Common myeloid progenitor, CD34-positive (primary cell): ENCODE results near the gene ANP32B.
"Not testable (repeated sequence)": the region's sequence is repeated elsewhere in the genome, so short reads cannot be mapped to it uniquely, and the experiment has no call there.

ENCODE experiments used
- CTCF ChIA-PET: fragments of 350-600 bp; sonication (Branson Sonifier 250); formaldehyde crosslinking; loops from one replicate; lab custom pipeline; 2021; ENCODE audit warnings: antibody characterized with exemption; lab: Charles Lee
- POLR2A ChIA-PET: fragments of 350-600 bp; sonication (Branson Sonifier 250); formaldehyde crosslinking; loops from one replicate; lab custom pipeline; 2021; ENCODE audit warnings: antibody characterized with exemption; lab: Charles Lee
- DNase-seq, 3 donors: peaks; one replicate each; pipeline versions ENCODE4 v3.0.0 to v3.0.0-alpha.2; 2013
- H3K27ac ChIP-seq, 2 experiments: 1 replicate in 1 of 2; 2 replicates in 1 of 2; pipeline ENCODE4 v1.7.0; 2013; ENCODE audit warnings: inconsistent platforms in 2 of 2, low read length in 2 of 2, mild to moderate bottlenecking in 2 of 2, low read depth in 1 of 2, moderate library complexity in 1 of 2; ENCODE audit not compliant: severe bottlenecking in 2 of 2, insufficient read depth in 1 of 2, poor library complexity in 1 of 2
- H3K27me3 ChIP-seq, 5 experiments: replicated peaks in 2 of 5; 1 replicate in 3 of 5; 2 replicates in 2 of 5; pipeline versions ENCODE4 v1.6.1 to v1.7.0; 2013; ENCODE audit warnings: low read length in 4 of 5, mild to moderate bottlenecking in 2 of 5, moderate library complexity in 2 of 5, inconsistent platforms in 1 of 5; ENCODE audit not compliant: insufficient read depth in 5 of 5, control insufficient read depth in 4 of 5
- H3K36me3 ChIP-seq, 4 experiments: 1 replicate in 2 of 4; 2 replicates in 2 of 4; pipeline versions ENCODE4 v1.6.1 to v1.7.0; 2013; ENCODE audit warnings: low read length in 3 of 4, control low read depth in 1 of 4, mild to moderate bottlenecking in 1 of 4; ENCODE audit not compliant: control insufficient read depth in 4 of 4, insufficient read depth in 4 of 4
- H3K4me1 ChIP-seq, 4 experiments: 1 replicate in 3 of 4; 2 replicates in 1 of 4; pipeline versions ENCODE4 v1.6.1 to v1.7.1; 2013; ENCODE audit warnings: low read length in 3 of 4, mild to moderate bottlenecking in 3 of 4, control low read depth in 1 of 4, inconsistent platforms in 1 of 4, moderate library complexity in 1 of 4; ENCODE audit not compliant: control insufficient read depth in 4 of 4, insufficient read depth in 4 of 4; ENCODE audit errors: control extremely low read depth in 1 of 4
- H3K4me3 ChIP-seq, 7 experiments: 1 replicate in 4 of 7; 2 replicates in 3 of 7; pipeline versions ENCODE4 v1.5.1 to v1.7.0; 2013; ENCODE audit warnings: mild to moderate bottlenecking in 7 of 7, low read length in 6 of 7, moderate library complexity in 6 of 7, inconsistent platforms in 2 of 7, low read depth in 2 of 7, control low read depth in 1 of 7; ENCODE audit not compliant: insufficient read depth in 4 of 7, control insufficient read depth in 1 of 7; ENCODE audit errors: extremely low read depth in 1 of 7
- H3K9me3 ChIP-seq, 5 experiments: 1 replicate in 4 of 5; 2 replicates in 1 of 5; pipeline versions ENCODE4 v1.6.1 to v1.7.1; 2013; ENCODE audit warnings: low read length in 4 of 5, mild to moderate bottlenecking in 2 of 5, inconsistent platforms in 1 of 5, low read depth in 1 of 5, moderate library complexity in 1 of 5; ENCODE audit not compliant: control insufficient read depth in 4 of 5, insufficient read depth in 2 of 5; ENCODE audit errors: control extremely low read depth in 1 of 5
- WGBS: methylation state at CpG from one replicate; pipeline ENCODE4 v1.1.5; 2013; ENCODE audit not compliant: insufficient coverage; 5-methylcytosine and 5-hydroxymethylcytosine counted together

ANP32B gene

GRCh38 chr9:97940233-97940632, 42.9 kb upstream of the ANP32B start:
- ChIA-PET CTCF (interaction anchor here (0.6 to 2.0 kb wide), 6 partner anchors 11 to 200 kb away, joined by 3 to 6 read pairs (median 4); no protein-coding TSS in a partner anchor), POLR2A (interaction anchor here (1.0 kb wide), 1 partner anchor 18 kb away, joined by 3 read pairs; the partner anchor contains the start of gene TRMO)
- DNase-seq, result no peak
- peak overlapping the region in 1 of 7 experiments; percentile 13 for H3K4me3 ChIP-seq
- H3K27ac ChIP-seq, result peak overlapping the region; percentile 83 to 92
- H3K36me3 ChIP-seq, result peaks cover 0 to 3% (median 1%) of the 10 kb centered on the region in 4 experiments
- peaks cover 59 to 86% (median 78%) of the 10 kb centered on the region in 4 experiments for H3K4me1 ChIP-seq
- H3K9me3 ChIP-seq, result no peaks in the 10 kb centered on the region
- H3K27me3 ChIP-seq, result no peaks in the 10 kb centered on the region

- H3K9me3 ChIP-seq, result no peaks in the 10 kb centered on the region
- H3K36me3 ChIP-seq, result peaks cover 0 to 2% (median 0%) of the 10 kb centered on the region in 4 experiments
- no peak overlapping the region for H3K4me3 ChIP-seq
- CTCF ChIA-PET, result interaction anchor here (1.0 to 4.2 kb wide), 5 partner anchors 10 to 200 kb away, joined by 3 to 32 read pairs (median 6); partner anchors contain the start of gene TRMO
- peaks cover 54 to 81% (median 73%) of the 10 kb centered on the region in 4 experiments for H3K4me1 ChIP-seq
- H3K27ac ChIP-seq, result peak overlapping the region; percentile 83 to 92
- 92% methylated on average over 2 of the region's 3 CpGs for WGBS
- no peaks in the 10 kb centered on the region for H3K27me3 ChIP-seq
- no peak for DNase-seq
- POLR2A ChIA-PET, result no interaction called here
These were observed 42.4 kb upstream of the ANP32B start for GRCh38 chr9:97940741-97941140.

DNA sequence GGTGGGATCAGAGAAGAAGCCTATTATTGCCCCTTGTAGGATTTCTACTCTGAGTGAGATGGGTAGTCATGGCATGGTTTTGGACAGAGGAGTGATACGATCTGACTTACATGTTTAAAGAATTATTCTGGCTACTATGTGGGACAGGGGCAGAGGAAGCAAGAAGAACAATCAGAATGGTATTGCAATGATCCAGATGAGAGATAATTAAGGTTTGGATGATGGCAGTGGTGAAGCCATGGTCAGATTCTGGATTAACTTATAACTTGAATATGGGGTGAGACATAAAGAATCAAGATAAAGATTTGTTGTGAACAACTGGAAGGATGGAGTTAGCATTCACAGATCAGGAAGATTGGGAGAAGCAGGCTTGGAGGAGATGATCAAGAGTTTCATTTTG, 41.8 kb upstream of the ANP32B start:
- CTCF ChIA-PET, result interaction anchor here (1.1 to 4.2 kb wide), 4 partner anchors 10 to 199 kb away, joined by 3 to 32 read pairs (median 16); partner anchors contain the start of gene TRMO
- no peaks in the 10 kb centered on the region for H3K27me3 ChIP-seq

GRCh38 chr9:97943308-97943855, 39.8 kb upstream of the ANP32B start:
- CTCF ChIA-PET, result interaction anchor here (1.1 to 4.2 kb wide), 10 partner anchors 8 to 107 kb away, joined by 3 to 32 read pairs (median 6); partner anchors contain the start of gene TRMO

More for the DNA sequence above, 41.8 kb upstream of the ANP32B start:
- WGBS, result 100% methylated on average over 1 of the region's 1 CpG
- no peak overlapping the region for H3K4me3 ChIP-seq
- no peaks in the 10 kb centered on the region for H3K9me3 ChIP-seq
- H3K4me1 ChIP-seq, result peaks cover 50 to 76% (median 68%) of the 10 kb centered on the region in 4 experiments
- H3K36me3 ChIP-seq, result no peaks in the 10 kb centered on the region
- H3K27ac ChIP-seq, result peak overlapping the region in 1 of 2 experiments; percentile 92
- POLR2A ChIA-PET, result no interaction called here
- no peak for DNase-seq

DNA sequence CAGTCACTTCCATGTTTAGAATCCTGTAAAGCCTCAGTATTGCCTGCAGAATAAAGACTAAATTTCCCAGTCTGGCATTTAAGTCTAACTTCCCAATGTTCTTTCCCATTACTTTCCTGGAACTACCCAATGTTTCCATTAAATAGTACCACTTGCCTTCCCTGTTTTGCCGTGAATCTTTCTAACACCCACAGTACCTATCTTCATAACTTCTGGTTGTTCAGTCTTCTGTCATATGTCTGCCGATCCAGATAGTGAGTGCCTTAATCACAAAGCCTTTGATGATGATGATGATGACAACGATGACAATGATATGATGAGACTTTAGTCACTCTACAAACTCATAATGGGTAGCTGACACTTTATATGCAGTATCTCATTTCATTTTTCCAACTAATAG, 38.5 kb upstream of the ANP32B start:
- Histone ChIP-seq H3K27me3 (no peaks in the 10 kb centered on the region), H3K36me3 (no peaks in the 10 kb centered on the region), H3K4me1 (peaks cover 35 to 52% (median 49%) of the 10 kb centered on the region in 4 experiments), H3K27ac (no peak overlapping the region), H3K9me3 (no peaks in the 10 kb centered on the region), H3K4me3 (no peak overlapping the region)
- POLR2A ChIA-PET, result interaction anchor here (0.6 to 1.1 kb wide), 2 partner anchors 23 to 156 kb away, joined by 4 to 5 read pairs; no protein-coding TSS in a partner anchor
- 60% methylated on average over 1 of the region's 3 CpGs for WGBS
- CTCF ChIA-PET, result interaction anchor here (0.6 to 4.2 kb wide), 8 partner anchors 8 to 26 kb away, joined by 3 to 32 read pairs (median 4); partner anchors contain the start of gene TRMO
- no peak for DNase-seq

More at GRCh38 chr9:97943308-97943855, 39.8 kb upstream of the ANP32B start:
- peak in 2 of 3 donors; percentile 59 to 81 for DNase-seq
- Histone ChIP-seq H3K4me3 (peak overlapping the region in 1 of 7 experiments; percentile 2), H3K4me1 (peaks cover 42 to 64% (median 60%) of the 10 kb centered on the region in 4 experiments), H3K27me3 (no peaks in the 10 kb centered on the region), H3K9me3 (no peaks in the 10 kb centered on the region), H3K36me3 (no peaks in the 10 kb centered on the region), H3K27ac (peak overlapping the region; percentile 35 to 92)
- POLR2A ChIA-PET, result interaction anchor here (1.5 to 1.7 kb wide), 2 partner anchors 15 to 40 kb away, joined by 4 read pairs; partner anchors contain the start of gene ANP32B

- POLR2A ChIA-PET, result not testable (repeated sequence)
These were observed 37.7 kb upstream of the ANP32B start for GRCh38 chr9:97945470-97945869.

GRCh38 chr9:97947094-97947493, 36.0 kb upstream of the ANP32B start:
- POLR2A ChIA-PET, H3K36me3 ChIP-seq, CTCF ChIA-PET, H3K4me3 ChIP-seq, DNase-seq, H3K27ac ChIP-seq, H3K9me3 ChIP-seq, H3K27me3 ChIP-seq: not testable (repeated sequence)
- no CpG with 5 or more reads among the region's 2 CpGs for WGBS
- peaks cover 17 to 28% (median 26%) of the 10 kb centered on the region in 4 experiments for H3K4me1 ChIP-seq

More at GRCh38 chr9:97945470-97945869, 37.7 kb upstream of the ANP32B start:
- H3K9me3 ChIP-seq, H3K27ac ChIP-seq, H3K36me3 ChIP-seq, H3K4me3 ChIP-seq, H3K27me3 ChIP-seq, CTCF ChIA-PET, DNase-seq: not testable (repeated sequence)
- WGBS, result no CpG with 5 or more reads among the region's 2 CpGs
- peaks cover 26 to 43% (median 42%) of the 10 kb centered on the region in 4 experiments for H3K4me1 ChIP-seq
